Keratinocyte (primary cell): ENCODE results near the gene CLSTN3. TPM values are rescaled to one million over a fixed set of nuclear protein-coding genes. Genes with fewer than 3 reads are reported as not detected.
"Not testable (repeated sequence)": the region's sequence is repeated elsewhere in the genome, so short reads cannot be mapped to it uniquely, and the experiment has no call there.

Experiments
- DNase-seq: peaks from one replicate; pipeline ENCODE4 v3.0.0-alpha.2; 2011; ENCODE audit warnings: low read depth, missing footprints, low spot score
- FAIRE-seq: peaks from 2 replicates; lab custom pipeline; 2011; peaks lifted over from hg19 to GRCh38; lab: Jason Lieb, UNC
- H2AFZ ChIP-seq: 2 replicates; pipeline ENCODE4 v1.6.0; 2012; ENCODE audit warnings: low read length, control low read depth, inconsistent platforms; ENCODE audit not compliant: control insufficient read depth
- H3K27ac ChIP-seq: 2 replicates; pipeline ENCODE4 v1.5.1; 2011; ENCODE audit warnings: low read length; ENCODE audit not compliant: control insufficient read depth, insufficient read depth
- H3K27me3 ChIP-seq: 3 replicates; pipeline ENCODE4 v1.6.0; 2011; ENCODE audit warnings: low read length; ENCODE audit not compliant: control insufficient read depth, insufficient read depth; ENCODE audit errors: extremely low read depth
- H3K36me3 ChIP-seq, 2 experiments: 2 replicates in 1 of 2; 3 replicates in 1 of 2; pipeline ENCODE4 v1.5.1; 2011; ENCODE audit warnings: low read length in 2 of 2, mild to moderate bottlenecking in 1 of 2; ENCODE audit not compliant: control insufficient read depth in 2 of 2, insufficient read depth in 2 of 2; ENCODE audit errors: extremely low read depth in 1 of 2
- H3K4me1 ChIP-seq: 3 replicates; pipeline ENCODE4 v1.5.1; 2011; ENCODE audit warnings: low read length; ENCODE audit not compliant: control insufficient read depth, insufficient read depth; ENCODE audit errors: extremely low read depth
- H3K4me2 ChIP-seq: 3 replicates; pipeline ENCODE4 v1.6.0; 2011; ENCODE audit warnings: low read depth, low read length; ENCODE audit not compliant: control insufficient read depth, insufficient read depth; ENCODE audit errors: extremely low read depth
- H3K4me3 ChIP-seq, 3 experiments: fragments of 200-600 bp in 1 of 3; sonication (generic) in 1 of 3; 2 replicates in 2 of 3; 3 replicates in 1 of 3; pipeline ENCODE4 v1.5.1; 2011 to 2016; ENCODE audit warnings: low read length in 3 of 3, mild to moderate bottlenecking in 3 of 3, control low read depth in 2 of 3, inconsistent platforms in 1 of 3, low read depth in 1 of 3, mixed read lengths in 1 of 3, mixed run types in 1 of 3, moderate library complexity in 1 of 3; ENCODE audit not compliant: control insufficient read depth in 2 of 3, insufficient read depth in 2 of 3; ENCODE audit errors: extremely low read depth in 1 of 3
- H3K79me2 ChIP-seq: 2 replicates; pipeline ENCODE4 v1.6.0; 2012; ENCODE audit warnings: low read length; ENCODE audit not compliant: control insufficient read depth, insufficient read depth
- H3K9ac ChIP-seq: 3 replicates; pipeline ENCODE4 v1.6.0; 2011; ENCODE audit warnings: low read length; ENCODE audit not compliant: control insufficient read depth, insufficient read depth; ENCODE audit errors: extremely low read depth
- H3K9me1 ChIP-seq: 3 replicates; pipeline ENCODE4 v1.6.0; 2011; ENCODE audit warnings: low read length; ENCODE audit not compliant: control insufficient read depth, insufficient read depth; ENCODE audit errors: extremely low read depth
- H3K9me3 ChIP-seq: 2 replicates; pipeline ENCODE4 v1.5.1; 2012; ENCODE audit warnings: low read depth, low read length; ENCODE audit not compliant: control insufficient read depth
- H4K20me1 ChIP-seq: 3 replicates; pipeline ENCODE4 v1.6.0; 2011; ENCODE audit warnings: low read length; ENCODE audit not compliant: control insufficient read depth, insufficient read depth; ENCODE audit errors: extremely low read depth
- CTCF ChIP-seq, 3 experiments: IDR thresholded peaks in 1 of 3; conservative IDR thresholded peaks in 1 of 3; optimal IDR thresholded peaks in 1 of 3; 2 replicates in 2 of 3; 3 replicates in 1 of 3; pipeline versions ENCODE3 to v1.5.1; 2011; ENCODE audit warnings: low read length in 3 of 3, mild to moderate bottlenecking in 3 of 3, moderate library complexity in 2 of 3, control low read depth in 1 of 3, inconsistent platforms in 1 of 3; ENCODE audit not compliant: insufficient read depth in 2 of 3; ENCODE audit errors: extremely low read depth in 1 of 3
- EZH2 ChIP-seq: IDR thresholded peaks from one replicate; pipeline ENCODE4 v1.6.1; 2012; ENCODE audit warnings: inconsistent platforms, mild to moderate bottlenecking, low read length, moderate library complexity
- dilution Hi-C: fragments of 300-500 bp; cut with MboI; formaldehyde crosslinking; loops from one replicate; pipeline ENCODE4 v1.7.0; 2020; ENCODE audit warnings: low sequenced_read_pairs; ENCODE audit not compliant: extremely low pct_ligation_motif_present
- polyA plus RNA-seq, 5 experiments: library from polyadenylated mRNA; depleted of rRNA in 3 of 5; stranded (reverse) in 3 of 5; stranded (forward) in 1 of 5; unstranded in 1 of 5; fragments of >200 nt; gene quantifications; 1 replicate in 1 of 5; 2 replicates in 3 of 5; 3 replicates in 1 of 5; pipeline versions ENCODE4 v1.2.1 to v1.2.3, GENCODE V29; 2011 to 2012; ENCODE audit warnings: missing spikeins in 2 of 5, low read depth in 1 of 5, low replicate concordance in 1 of 5

CLSTN3 gene
- polyA plus RNA-seq, 1 donor (not counting 4 experiments of a cell fraction or from before 2014, with no cell fraction given): 12.8 TPM

- Histone ChIP-seq H3K9me3 (no peaks in the 10 kb centered on the region), H3K9ac (no peak overlapping the region), H3K27ac (no peak overlapping the region), H4K20me1 (no peaks in the 10 kb centered on the region), H3K79me2 (no peaks in the 10 kb centered on the region), H3K9me1 (no peaks in the 10 kb centered on the region), H3K27me3 (no peaks in the 10 kb centered on the region), H2AFZ (no peak overlapping the region), H3K4me2 (no peak overlapping the region), H3K36me3 (no peaks in the 10 kb centered on the region), H3K4me1 (no peaks in the 10 kb centered on the region), H3K4me3 (no peak overlapping the region)
- dilution Hi-C loops: no loop called here
- DNase-seq (no peak), FAIRE-seq (peak; percentile 57)
- TF ChIP-seq EZH2 (no peak), CTCF (optimal IDR thresholded peaks at IDR 0.05 in 1 of 3, IDR thresholded peaks at IDR 0.05 in 1 of 3, conservative IDR thresholded peaks at IDR 0.05 in 1 of 3; ENCODE audit: extremely low read depth in 1 of 3, insufficient read depth in 2 of 3, low read length in 3 of 3) (no peak)
These were observed 50.5 kb downstream of the CLSTN3 start for GRCh38 chr12:7180685-7181084.

DNA sequence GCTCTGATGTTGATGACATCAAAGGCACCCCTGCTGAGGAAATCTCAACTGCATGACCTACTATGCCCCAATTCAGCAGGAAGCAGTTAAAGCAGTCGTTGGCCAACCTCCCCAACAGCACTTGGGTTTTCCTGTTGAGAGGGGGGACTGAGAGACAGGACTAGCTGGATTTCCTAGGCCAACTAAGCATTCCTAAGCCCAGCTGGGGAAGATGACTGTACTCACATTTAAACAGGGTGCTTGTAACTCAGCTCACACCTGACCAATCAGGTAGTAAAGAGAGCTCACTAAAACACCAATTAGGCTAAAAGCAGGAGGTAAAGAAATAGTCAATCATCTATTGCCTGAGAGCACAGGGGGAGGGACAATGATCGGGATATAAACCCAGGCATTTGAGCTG is 55.9 kb downstream of the CLSTN3 start:
- H3K36me3 ChIP-seq, H3K9me1 ChIP-seq, H3K9me3 ChIP-seq, dilution Hi-C loops, H3K27ac ChIP-seq, H2AFZ ChIP-seq, H3K4me3 ChIP-seq, H4K20me1 ChIP-seq, FAIRE-seq, H3K9ac ChIP-seq, H3K27me3 ChIP-seq, H3K4me2 ChIP-seq, DNase-seq, H3K79me2 ChIP-seq: not testable (repeated sequence)
- peaks cover 17% of the 10 kb centered on the region for H3K4me1 ChIP-seq
